GM12891 (cell line): Measurements from ENCODE around the gene TBC1D22A.

ENCODE experiments used
- PAX5 ChIP-seq: IDR thresholded peaks from 2 replicates; pipeline ENCODE4 v1.6.1; 2011; ENCODE audit warnings: low read length, moderate library complexity, mild to moderate bottlenecking; ENCODE audit not compliant: insufficient read depth, severe bottlenecking
- POLR2A ChIP-seq: IDR thresholded peaks from 2 replicates; pipeline ENCODE4 v1.6.1; 2011; ENCODE audit warnings: low read depth, low read length, control low read depth
- POLR2AphosphoS5 ChIP-seq: IDR thresholded peaks from 2 replicates; pipeline ENCODE4 v1.6.1; 2011; ENCODE audit warnings: low read depth, low read length, control low read depth
- POU2F2 ChIP-seq: IDR thresholded peaks from 2 replicates; pipeline ENCODE4 v1.6.1; 2011; ENCODE audit warnings: low read depth, mild to moderate bottlenecking, control low read depth, low read length, moderate library complexity
- SPI1 ChIP-seq: IDR thresholded peaks from 2 replicates; pipeline ENCODE4 v1.6.1; 2011; ENCODE audit warnings: low read depth, low read length, control low read depth
- TAF1 ChIP-seq: IDR thresholded peaks from 2 replicates; pipeline ENCODE4 v1.6.1; 2011; ENCODE audit warnings: low read depth, low read length, control low read depth

DNA sequence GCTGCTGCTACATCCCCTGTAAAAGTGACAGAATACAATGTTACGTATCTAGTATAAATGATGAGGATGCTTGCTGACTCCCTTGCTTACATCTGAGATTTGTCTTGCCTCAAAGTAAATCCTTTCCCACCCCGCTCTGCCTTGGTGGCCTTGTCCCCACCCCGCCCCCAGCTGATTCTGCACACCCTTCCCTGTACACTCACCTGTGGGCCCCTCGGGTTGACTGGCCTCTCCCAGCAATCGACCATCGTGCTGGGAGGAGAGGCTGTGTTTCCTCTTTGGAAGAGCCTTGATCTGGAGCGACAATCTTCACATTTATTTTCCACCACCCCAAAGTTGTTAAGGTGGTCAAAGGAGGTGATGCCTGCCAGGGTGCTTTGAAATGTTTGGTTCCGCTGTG, 249.4 kb downstream of the TBC1D22A start:
- TF ChIP-seq POLR2A, result no peak
- TF ChIP-seq POLR2AphosphoS5, result no peak
- no peak for TF ChIP-seq SPI1
- no peak for TF ChIP-seq TAF1
- no peak for TF ChIP-seq POU2F2
- TF ChIP-seq PAX5, result no peak
